Measurements from ENCODE around the gene PRICKLE3.

The PRICKLE3 gene

DNA sequence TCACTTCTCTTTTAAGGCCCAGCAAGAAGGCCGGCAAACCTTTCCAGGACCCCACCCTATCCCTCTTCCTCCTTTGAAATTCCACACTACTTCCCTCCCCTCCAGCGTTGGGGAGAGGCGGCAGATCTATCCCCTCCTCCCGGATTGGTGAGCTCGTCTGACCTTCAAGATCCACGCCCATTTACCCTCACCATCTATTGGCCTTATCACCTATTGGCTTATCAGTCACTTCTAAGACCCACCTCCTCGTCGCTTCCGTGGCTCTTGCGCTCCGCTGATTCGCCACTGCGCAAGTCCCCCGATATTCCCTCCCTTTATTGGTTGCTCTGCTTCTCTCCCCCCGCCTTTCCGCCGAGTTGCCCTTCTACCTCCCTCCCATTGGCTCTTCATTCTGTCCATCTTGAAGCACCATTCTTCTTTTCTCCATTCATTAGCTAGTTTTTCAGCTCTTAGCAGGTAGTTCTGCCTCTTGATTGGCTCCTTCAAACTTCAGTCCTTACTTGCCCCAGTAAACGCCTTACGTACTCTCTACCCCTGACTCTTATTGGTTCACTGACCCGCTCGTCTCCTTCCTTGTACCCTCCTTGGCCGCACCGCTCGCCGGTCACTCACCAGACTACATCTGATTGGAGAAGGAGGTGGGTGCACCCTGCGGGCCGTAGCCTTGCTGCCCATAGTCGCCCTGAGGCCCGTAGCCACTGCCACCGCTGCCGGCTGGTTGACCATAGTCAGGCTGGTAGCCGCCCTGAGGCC, 4.8 kb upstream of the PRICKLE3 start:
- Histone ChIP-seq H3K27ac (ENCODE audit: low read length) (peak overlapping the region; percentile 60), H3K4me1 (ENCODE audit: control insufficient read depth in 1 of 2, insufficient read depth in 2 of 2, low read length in 2 of 2) (no peaks in the 10 kb centered on the region), H3K4me3 (ENCODE audit: low read depth in 1 of 2, low read length in 2 of 2) (peak overlapping the region; percentile 61 to 74), H3K27me3 (ENCODE audit: low read depth, low read length) (no peaks in the 10 kb centered on the region), H3K9me3 (ENCODE audit: control insufficient read depth in 1 of 2, low read length in 2 of 2) (no peaks in the 10 kb centered on the region), H3K36me3 (ENCODE audit: control insufficient read depth in 1 of 2, insufficient read depth in 2 of 2, low read length in 2 of 2) (no peaks in the 10 kb centered on the region)

DNA sequence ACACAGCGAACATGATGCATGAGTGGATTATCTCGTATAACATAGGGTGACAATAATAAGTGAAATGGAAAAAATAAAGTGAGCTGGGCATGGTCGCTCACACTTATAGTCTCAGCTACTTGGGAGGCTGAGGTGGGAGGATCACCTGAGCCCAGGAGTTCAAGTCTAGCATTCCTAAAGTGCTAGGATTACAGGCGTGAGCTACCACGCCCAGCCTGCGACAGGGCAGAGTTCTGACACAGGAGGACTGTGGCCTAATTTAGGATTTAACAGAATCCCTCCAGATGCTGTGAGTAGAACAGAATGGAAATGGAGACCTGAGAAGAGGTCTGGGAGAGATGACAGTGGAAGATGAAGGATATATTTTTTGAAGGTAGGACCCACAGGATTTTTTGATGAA, 3.4 kb upstream of the PRICKLE3 start:
- H3K27me3 ChIP-seq (ENCODE audit: low read depth, low read length), result no peaks in the 10 kb centered on the region
- no peaks in the 10 kb centered on the region for H3K36me3 ChIP-seq (ENCODE audit: control insufficient read depth in 1 of 2, insufficient read depth in 2 of 2, low read length in 2 of 2)
- no peak overlapping the region for H3K4me3 ChIP-seq (ENCODE audit: low read depth in 1 of 2, low read length in 2 of 2)
- no peaks in the 10 kb centered on the region for H3K9me3 ChIP-seq (ENCODE audit: control insufficient read depth in 1 of 2, low read length in 2 of 2)
- H3K4me1 ChIP-seq (ENCODE audit: control insufficient read depth in 1 of 2, insufficient read depth in 2 of 2, low read length in 2 of 2), result peaks cover 0 to 6% of the 10 kb centered on the region in 2 donors
- H3K27ac ChIP-seq (ENCODE audit: low read length), result no peak overlapping the region

DNA sequence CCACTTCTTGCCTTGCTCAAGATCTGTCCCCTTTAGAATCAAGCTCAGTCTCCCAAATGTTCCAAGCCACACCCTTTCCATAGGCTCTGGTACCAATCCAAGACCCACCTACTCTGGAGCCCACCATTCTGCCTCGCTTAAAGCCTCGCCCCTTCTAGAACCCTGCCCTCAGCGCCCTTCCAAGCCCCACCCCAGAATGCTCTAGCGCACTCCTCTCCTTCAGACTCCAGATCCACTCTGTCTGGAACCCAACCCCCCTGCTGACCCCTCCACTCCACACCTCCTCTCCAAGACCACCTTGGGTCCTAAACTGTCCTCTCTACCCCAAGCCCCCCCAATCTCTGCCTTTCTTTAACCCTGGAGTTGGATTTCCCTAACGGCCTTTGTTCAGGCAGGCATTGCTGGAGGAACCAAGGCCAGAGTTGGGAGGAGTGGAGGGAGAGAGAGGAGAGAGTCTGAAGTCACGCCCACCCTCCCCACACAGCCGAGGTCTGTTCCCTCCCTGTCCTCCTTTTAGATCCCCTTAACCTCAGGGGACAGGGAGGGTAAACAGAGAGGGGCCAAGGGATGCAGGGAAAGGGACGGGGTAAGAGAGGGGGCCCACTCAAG, 2.4 kb upstream of the PRICKLE3 start:
- no peak overlapping the region for H3K27ac ChIP-seq (ENCODE audit: low read length)
- no peaks in the 10 kb centered on the region for H3K9me3 ChIP-seq (ENCODE audit: control insufficient read depth in 1 of 2, low read length in 2 of 2)
- no peaks in the 10 kb centered on the region for H3K27me3 ChIP-seq (ENCODE audit: low read depth, low read length)

DNA sequence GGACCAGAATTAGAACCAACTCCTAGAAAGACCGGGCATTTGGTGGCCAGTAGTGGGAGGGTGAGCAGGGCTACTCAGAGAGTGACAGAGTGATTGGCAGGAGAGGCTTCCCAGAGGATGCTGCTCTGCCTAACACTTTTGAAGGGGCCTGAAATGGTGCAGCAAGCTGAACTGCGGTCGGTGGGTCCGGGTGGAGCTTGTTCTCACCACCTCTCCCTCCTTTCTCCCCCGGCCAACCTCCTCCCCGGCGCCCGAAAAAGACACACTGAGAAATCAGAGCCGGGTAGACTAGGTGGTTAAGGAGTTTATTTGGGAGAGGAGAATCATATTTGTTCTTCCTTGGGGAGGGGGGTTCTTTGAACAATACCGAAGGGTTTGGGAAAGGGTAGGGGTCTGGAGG, 1.4 kb upstream of the PRICKLE3 start:
- H3K27me3 ChIP-seq (ENCODE audit: low read depth, low read length), result no peaks in the 10 kb centered on the region
- H3K4me1 ChIP-seq (ENCODE audit: control insufficient read depth in 1 of 2, insufficient read depth in 2 of 2, low read length in 2 of 2), result peaks cover 0 to 15% of the 10 kb centered on the region in 2 donors
- H3K27ac ChIP-seq (ENCODE audit: low read length), result no peak overlapping the region
- H3K4me3 ChIP-seq (ENCODE audit: low read depth in 1 of 2, low read length in 2 of 2), result no peak overlapping the region
- peaks cover 0 to 5% of the 10 kb centered on the region in 2 donors for H3K36me3 ChIP-seq (ENCODE audit: control insufficient read depth in 1 of 2, insufficient read depth in 2 of 2, low read length in 2 of 2)
- H3K9me3 ChIP-seq (ENCODE audit: control insufficient read depth in 1 of 2, low read length in 2 of 2), result no peaks in the 10 kb centered on the region

More for the DNA sequence above, 2.4 kb upstream of the PRICKLE3 start:
- Histone ChIP-seq H3K36me3 (ENCODE audit: control insufficient read depth in 1 of 2, insufficient read depth in 2 of 2, low read length in 2 of 2) (peaks cover 0 to 2% of the 10 kb centered on the region in 2 donors), H3K4me3 (ENCODE audit: low read depth in 1 of 2, low read length in 2 of 2) (no peak overlapping the region), H3K4me1 (ENCODE audit: control insufficient read depth in 1 of 2, insufficient read depth in 2 of 2, low read length in 2 of 2) (peaks cover 0 to 14% of the 10 kb centered on the region in 2 donors)

DNA sequence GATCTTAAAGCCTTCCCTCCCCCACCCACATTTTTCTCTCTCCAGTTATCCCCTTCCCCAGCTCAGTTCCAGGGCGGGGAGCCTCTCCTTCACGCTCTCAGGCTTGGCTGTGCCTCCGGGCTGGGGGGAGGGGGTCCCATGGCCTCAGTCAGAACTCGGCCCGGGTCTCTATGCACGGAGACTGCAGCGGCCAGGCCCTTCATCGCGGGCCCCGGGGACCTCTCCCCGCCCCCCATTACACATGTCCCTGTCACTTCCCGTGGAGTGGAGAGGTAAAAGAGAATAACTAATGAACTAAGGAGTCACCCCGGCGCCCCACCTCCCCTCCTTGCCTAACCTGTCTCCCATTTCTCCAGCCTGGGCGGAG, 838 bp upstream of the PRICKLE3 start:
- no peak overlapping the region for H3K27ac ChIP-seq (ENCODE audit: low read length)
- H3K4me1 ChIP-seq (ENCODE audit: control insufficient read depth in 1 of 2, insufficient read depth in 2 of 2, low read length in 2 of 2), result peaks cover 0 to 15% of the 10 kb centered on the region in 2 donors
- no peak overlapping the region for H3K4me3 ChIP-seq (ENCODE audit: low read depth in 1 of 2, low read length in 2 of 2)
- H3K9me3 ChIP-seq (ENCODE audit: control insufficient read depth in 1 of 2, low read length in 2 of 2), result no peaks in the 10 kb centered on the region
- no peaks in the 10 kb centered on the region for H3K27me3 ChIP-seq (ENCODE audit: low read depth, low read length)
- peaks cover 0 to 8% of the 10 kb centered on the region in 2 donors for H3K36me3 ChIP-seq (ENCODE audit: control insufficient read depth in 1 of 2, insufficient read depth in 2 of 2, low read length in 2 of 2)

DNA sequence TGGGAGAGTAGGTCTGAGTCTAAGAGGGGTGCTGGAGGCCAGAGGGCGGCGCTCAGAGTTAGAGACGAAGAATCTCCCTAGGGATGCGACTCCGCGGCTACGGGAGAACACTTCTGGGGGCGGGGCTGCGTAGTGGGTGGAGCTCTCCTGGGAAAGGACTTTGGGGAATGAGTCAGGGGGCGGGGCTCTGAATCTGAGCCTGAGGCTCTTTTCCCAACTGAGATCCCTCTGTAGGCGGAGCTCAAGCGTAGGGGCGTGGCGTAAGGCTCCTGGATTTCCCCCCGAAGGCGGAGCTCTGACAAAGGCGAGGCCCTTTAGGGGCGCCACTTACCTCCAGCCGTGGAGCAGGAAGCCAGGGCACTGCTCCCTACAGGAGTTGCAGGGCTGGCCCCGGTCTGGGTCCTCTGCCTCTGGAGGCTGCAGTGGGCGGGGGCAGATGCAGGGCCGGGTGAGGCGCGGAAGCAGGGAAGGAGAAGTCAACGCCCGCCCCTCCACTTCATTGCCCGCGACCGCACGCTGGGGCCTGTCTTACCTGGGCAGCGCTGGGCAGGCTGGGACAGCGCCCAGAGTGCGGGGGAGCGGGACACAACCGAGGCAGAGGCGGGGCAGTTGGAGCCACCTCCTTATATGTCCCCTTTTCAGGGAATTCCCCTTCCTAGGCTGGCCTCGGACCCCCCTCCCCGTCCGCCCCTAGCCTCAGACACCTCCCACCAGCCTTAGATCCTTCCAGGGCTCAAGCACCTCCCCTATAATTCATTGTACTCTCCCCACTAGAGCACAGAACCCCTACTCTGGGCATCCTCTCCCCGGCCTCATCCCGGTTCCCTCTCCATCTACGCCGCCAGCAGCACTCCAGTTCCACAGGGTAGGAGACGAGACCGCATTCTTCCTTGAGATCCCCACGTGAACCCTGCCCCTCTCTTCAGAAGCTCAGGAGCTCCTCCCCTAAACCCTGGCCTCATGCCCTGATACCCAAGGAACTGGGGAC, 1.6 kb downstream of the PRICKLE3 start:
- Histone ChIP-seq H3K27ac (ENCODE audit: low read length) (peak overlapping the region; percentile 31), H3K4me3 (ENCODE audit: low read depth in 1 of 2, low read length in 2 of 2) (peak overlapping the region; percentile 53 to 58), H3K4me1 (ENCODE audit: control insufficient read depth in 1 of 2, insufficient read depth in 2 of 2, low read length in 2 of 2) (peaks cover 0 to 15% of the 10 kb centered on the region in 2 donors), H3K27me3 (ENCODE audit: low read depth, low read length) (no peaks in the 10 kb centered on the region), H3K9me3 (ENCODE audit: control insufficient read depth in 1 of 2, low read length in 2 of 2) (no peaks in the 10 kb centered on the region), H3K36me3 (ENCODE audit: control insufficient read depth in 1 of 2, insufficient read depth in 2 of 2, low read length in 2 of 2) (peaks cover 4 to 12% of the 10 kb centered on the region in 2 donors)

DNA sequence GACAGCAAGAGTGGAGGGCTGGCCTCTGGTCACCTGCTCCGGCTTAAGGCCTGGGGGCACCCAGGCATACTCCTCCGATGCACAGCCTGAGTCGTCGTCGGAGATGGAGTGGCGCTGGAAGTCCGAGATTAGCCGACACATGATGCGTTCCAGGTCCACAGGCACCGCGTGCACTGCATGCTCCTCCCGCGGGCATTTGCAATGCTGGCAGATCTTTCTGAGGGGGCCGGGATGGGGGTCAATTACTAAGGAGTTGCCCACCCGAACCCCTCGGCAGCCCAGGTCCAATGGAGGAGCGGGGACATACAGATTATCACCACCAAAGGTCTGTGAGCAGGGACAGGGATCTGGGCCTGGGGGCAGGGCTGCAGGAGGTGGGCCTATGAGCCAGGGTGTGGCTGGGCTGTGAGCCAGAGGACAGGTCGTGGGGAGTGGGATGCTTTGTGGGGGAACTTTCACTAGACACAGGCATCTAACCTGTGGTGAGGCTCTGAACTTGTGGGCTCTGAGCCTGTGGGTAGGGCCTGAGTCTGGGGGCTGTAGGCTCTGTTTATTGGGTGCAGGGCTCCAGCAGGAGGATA, 2.4 kb downstream of the PRICKLE3 start:
- Histone ChIP-seq H3K4me1 (ENCODE audit: control insufficient read depth in 1 of 2, insufficient read depth in 2 of 2, low read length in 2 of 2) (peaks cover 0 to 15% of the 10 kb centered on the region in 2 donors), H3K4me3 (ENCODE audit: low read depth in 1 of 2, low read length in 2 of 2) (peak overlapping the region in 1 of 2 donors; percentile 58), H3K27ac (ENCODE audit: low read length) (no peak overlapping the region), H3K36me3 (ENCODE audit: control insufficient read depth in 1 of 2, insufficient read depth in 2 of 2, low read length in 2 of 2) (peaks cover 4 to 20% of the 10 kb centered on the region in 2 donors), H3K9me3 (ENCODE audit: control insufficient read depth in 1 of 2, low read length in 2 of 2) (no peaks in the 10 kb centered on the region), H3K27me3 (ENCODE audit: low read depth, low read length) (no peaks in the 10 kb centered on the region)

DNA sequence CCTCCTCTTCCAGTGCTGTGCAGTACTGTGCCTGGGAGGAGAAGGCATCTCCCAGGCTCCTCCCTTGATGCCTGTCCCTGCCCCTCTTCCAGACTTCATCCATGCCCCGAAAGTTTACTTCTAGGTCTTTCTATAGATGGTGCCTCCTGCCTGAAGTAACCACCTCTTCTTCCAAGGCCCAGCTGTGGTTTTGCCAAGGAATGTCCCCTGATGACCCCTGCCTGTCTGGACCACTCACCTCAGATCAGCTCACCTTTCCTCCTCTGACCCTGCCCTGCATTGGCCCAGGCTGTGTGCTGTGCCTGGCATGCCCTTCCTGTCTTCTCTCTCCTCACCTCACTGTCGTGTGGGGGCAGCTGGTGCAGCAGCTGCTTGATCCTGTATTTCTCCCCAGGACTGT, 6.8 kb downstream of the PRICKLE3 start:
- H3K27me3 ChIP-seq (ENCODE audit: low read depth, low read length), result no peaks in the 10 kb centered on the region
- H3K36me3 ChIP-seq (ENCODE audit: control insufficient read depth in 1 of 2, insufficient read depth in 2 of 2, low read length in 2 of 2), result peaks cover 4 to 38% of the 10 kb centered on the region in 2 donors
- H3K4me1 ChIP-seq (ENCODE audit: control insufficient read depth in 1 of 2, insufficient read depth in 2 of 2, low read length in 2 of 2), result peaks cover 0 to 11% of the 10 kb centered on the region in 2 donors
- no peak overlapping the region for H3K4me3 ChIP-seq (ENCODE audit: low read depth in 1 of 2, low read length in 2 of 2)
- no peak overlapping the region for H3K27ac ChIP-seq (ENCODE audit: low read length)
- no peaks in the 10 kb centered on the region for H3K9me3 ChIP-seq (ENCODE audit: control insufficient read depth in 1 of 2, low read length in 2 of 2)

DNA sequence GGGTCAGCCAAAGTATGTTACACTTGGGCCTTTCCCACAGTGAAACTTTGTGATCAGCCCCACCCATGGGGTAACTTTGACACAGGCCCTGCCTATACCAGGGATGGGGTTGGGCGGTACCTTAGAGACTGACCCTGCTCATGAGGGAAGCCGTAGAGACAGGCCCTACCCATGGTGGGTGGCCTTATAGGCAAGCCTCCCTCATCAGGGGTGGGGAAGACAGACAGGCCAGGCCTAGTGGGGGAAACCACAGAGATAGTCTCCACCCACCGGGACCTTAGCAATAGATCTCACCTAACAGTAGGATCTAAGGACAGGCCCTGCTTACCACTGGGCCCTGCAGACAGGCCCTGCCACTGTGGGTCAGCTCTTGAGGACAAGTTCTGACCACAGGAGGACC, 7.6 kb downstream of the PRICKLE3 start:
- Histone ChIP-seq H3K9me3 (ENCODE audit: control insufficient read depth in 1 of 2, low read length in 2 of 2) (no peaks in the 10 kb centered on the region), H3K27me3 (ENCODE audit: low read depth, low read length) (no peaks in the 10 kb centered on the region), H3K4me3 (ENCODE audit: low read depth in 1 of 2, low read length in 2 of 2) (no peak overlapping the region), H3K36me3 (ENCODE audit: control insufficient read depth in 1 of 2, insufficient read depth in 2 of 2, low read length in 2 of 2) (peaks cover 4 to 41% of the 10 kb centered on the region in 2 donors), H3K4me1 (ENCODE audit: control insufficient read depth in 1 of 2, insufficient read depth in 2 of 2, low read length in 2 of 2) (peaks cover 0 to 4% of the 10 kb centered on the region in 2 donors), H3K27ac (ENCODE audit: low read length) (no peak overlapping the region)

DNA sequence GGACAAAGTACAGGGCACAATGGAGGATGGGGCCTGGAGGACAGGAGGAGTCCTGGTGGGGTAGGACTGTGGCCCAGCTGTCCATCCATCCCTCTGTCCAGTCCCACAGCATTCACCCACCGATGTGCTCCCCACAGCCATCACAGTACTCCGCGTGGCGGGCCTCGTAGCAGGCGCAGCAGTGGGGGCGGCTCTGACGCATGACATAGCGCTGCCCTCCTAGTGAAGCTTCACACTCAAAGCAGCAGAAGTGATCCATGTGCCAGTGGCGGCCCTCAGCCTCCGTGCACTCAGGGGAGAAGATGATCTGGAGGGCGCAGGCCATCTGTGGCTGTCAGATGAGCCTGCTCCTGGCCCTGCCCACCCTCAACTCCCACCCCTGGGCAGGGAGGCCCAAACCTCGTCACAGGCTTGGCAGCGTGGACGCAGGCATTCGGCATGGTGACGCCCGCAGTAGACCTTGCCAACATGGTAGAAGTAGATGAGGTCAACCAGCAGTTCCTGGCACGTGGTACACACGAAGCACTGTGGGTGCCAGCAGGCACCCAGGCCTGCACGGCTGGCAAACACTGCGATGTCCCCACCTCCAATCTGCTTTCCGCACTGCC, 8.2 kb downstream of the PRICKLE3 start:
- Histone ChIP-seq H3K36me3 (ENCODE audit: control insufficient read depth in 1 of 2, insufficient read depth in 2 of 2, low read length in 2 of 2) (peaks cover 7 to 38% of the 10 kb centered on the region in 2 donors), H3K9me3 (ENCODE audit: control insufficient read depth in 1 of 2, low read length in 2 of 2) (no peaks in the 10 kb centered on the region), H3K27me3 (ENCODE audit: low read depth, low read length) (no peaks in the 10 kb centered on the region), H3K4me1 (ENCODE audit: control insufficient read depth in 1 of 2, insufficient read depth in 2 of 2, low read length in 2 of 2) (peaks cover 0 to 9% of the 10 kb centered on the region in 2 donors), H3K4me3 (ENCODE audit: low read depth in 1 of 2, low read length in 2 of 2) (no peak overlapping the region), H3K27ac (ENCODE audit: low read length) (no peak overlapping the region)

All from muscle layer of duodenum (tissue), 2 donors.